Panc1 (cell line): ENCODE measurements around the gene FAM234B. TPM values are rescaled to one million over a fixed set of nuclear protein-coding genes. Genes with fewer than 3 reads are reported as not detected.

Source experiments
- ATAC-seq: fragments of 200-7000 bp; cut with Tn5 transposase; 2 replicates; pipeline ENCODE4 v1.9.1; 2020; ENCODE audit warnings: mild to moderate bottlenecking, moderate library complexity
- BruUV-seq: library from RNA; stranded (reverse); fragments of 400-500 nt; replicated peaks from 2 replicates; lab custom pipeline; 2021; lab: Mats Ljungman, UMichigan
- CTCF ChIA-PET: fragments of 300-600 bp; sonication (Branson Sonifier 250); formaldehyde crosslinking; loops from one replicate; lab custom pipeline; 2022; ENCODE audit warnings: antibody characterized with exemption; lab: Charles Lee
- POLR2A ChIA-PET: fragments of 300-600 bp; sonication (Branson Sonifier 250); formaldehyde crosslinking; loops from one replicate; lab custom pipeline; 2022; ENCODE audit warnings: antibody characterized with exemption; lab: Charles Lee
- DNase-seq: peaks from one replicate; pipeline ENCODE4 v3.0.0-alpha.2; 2010; ENCODE audit warnings: low read depth, low spot score
- H3K27ac ChIP-seq: 2 replicates; pipeline ENCODE4 v1.5.1; 2011; ENCODE audit warnings: mild to moderate bottlenecking, low read length, inconsistent platforms
- H3K27me3 ChIP-seq: fragments of 200-500 bp; sonication (Bioruptor generic); 2 replicates; pipeline ENCODE4 v1.6.0; 2014; ENCODE audit warnings: low read length, inconsistent platforms; ENCODE audit not compliant: control insufficient read depth, insufficient read depth
- H3K36me3 ChIP-seq: fragments of 200-500 bp; sonication (Bioruptor generic); 2 replicates; pipeline ENCODE4 v1.5.1; 2014; ENCODE audit warnings: inconsistent platforms, mild to moderate bottlenecking, low read length, moderate library complexity; ENCODE audit not compliant: control insufficient read depth, insufficient read depth
- H3K4me1 ChIP-seq: 2 replicates; pipeline ENCODE4 v1.5.1; 2011; ENCODE audit warnings: inconsistent platforms, mild to moderate bottlenecking, low read length, moderate library complexity; ENCODE audit not compliant: control insufficient read depth, insufficient read depth
- H3K4me3 ChIP-seq, 2 experiments: 2 replicates each; pipeline ENCODE4 v1.5.1; 2011 to 2012; ENCODE audit warnings: low read depth in 2 of 2, low read length in 2 of 2, mild to moderate bottlenecking in 2 of 2, inconsistent platforms in 1 of 2, moderate library complexity in 1 of 2
- H3K9me3 ChIP-seq: fragments of 200-500 bp; sonication (Bioruptor generic); 2 replicates; pipeline ENCODE4 v1.5.1; 2014; ENCODE audit warnings: low read depth, mild to moderate bottlenecking, inconsistent platforms, low read length, moderate library complexity; ENCODE audit not compliant: control insufficient read depth, insufficient read depth
- CTCF ChIP-seq: fragments of 450-650 bp; IDR thresholded peaks from 2 replicates; pipeline ENCODE4 v1.5.1; 2017; ENCODE audit warnings: mild to moderate bottlenecking
- POLR2AphosphoS5 ChIP-seq: IDR thresholded peaks from 2 replicates; pipeline ENCODE4 v1.6.1; 2012; ENCODE audit warnings: mild to moderate bottlenecking, low read depth, low read length, moderate library complexity
- REST ChIP-seq, 2 experiments: IDR thresholded peaks; 2 replicates each; pipeline ENCODE4 v1.6.1; 2011 to 2012; ENCODE audit warnings: low read depth in 2 of 2, control low read depth in 1 of 2, low read length in 1 of 2, mild to moderate bottlenecking in 1 of 2, moderate library complexity in 1 of 2; ENCODE audit not compliant: insufficient read depth in 1 of 2
- SIN3A ChIP-seq: IDR thresholded peaks from 2 replicates; pipeline ENCODE4 v1.6.1; 2012; ENCODE audit warnings: low read depth, mild to moderate bottlenecking, low read length, moderate library complexity, borderline replicate concordance; ENCODE audit not compliant: insufficient read depth
- TCF7L2 ChIP-seq: IDR thresholded peaks from 2 replicates; pipeline ENCODE4 v1.6.1; 2011; ENCODE audit warnings: mild to moderate bottlenecking, low read depth, low read length, inconsistent platforms
- in situ Hi-C: cut with HindIII; loops from 2 replicates; pipeline ENCODE4 v1.10.0; 2016; ENCODE audit warnings: low sequenced_read_pairs, low pct_unique_long_range_greater_than_20kb
- intact Hi-C: fragments of 100-400 bp; cut with micrococcal nuclease; formaldehyde crosslinking; loops from one replicate; pipeline ENCODE4 v1.10.0; 2022; ENCODE audit not compliant: unreplicated experiment
- total RNA-seq: library from RNA; stranded (reverse); gene quantifications from one replicate; pipeline ENCODE4 v1.2.1, GENCODE V29; 2021; ENCODE audit not compliant: unreplicated experiment

Gene FAM234B
- total RNA-seq, 1 experiment from 2014 or later = 5.4 TPM

DNA sequence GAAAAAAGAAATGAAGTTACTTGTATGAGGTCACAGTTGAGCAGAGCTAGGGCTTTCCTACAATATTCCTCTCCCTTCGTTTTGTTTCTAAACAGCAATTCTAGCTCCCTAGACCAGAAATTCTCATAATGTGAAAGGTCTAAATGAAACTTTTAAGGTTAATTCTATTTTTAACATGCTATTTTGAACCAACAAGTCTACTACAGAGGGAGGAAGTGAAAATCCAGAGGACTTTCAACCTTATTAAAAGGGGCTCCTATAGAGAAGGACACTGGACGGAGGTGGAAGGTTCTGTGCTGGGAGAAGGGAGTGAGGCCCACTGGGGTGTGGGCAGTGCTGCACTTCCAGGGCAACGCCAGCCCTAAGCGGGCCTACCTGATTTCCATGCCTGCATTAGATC, 45.9 kb downstream of the FAM234B start:
- TF ChIP-seq TCF7L2 (no peak), REST (IDR thresholded peaks at IDR 0.05; ENCODE audit: insufficient read depth in 1 of 2, low read depth in 2 of 2, low read length in 1 of 2) (no peak), POLR2AphosphoS5 (no peak), CTCF (no peak), SIN3A (no peak)
- Histone ChIP-seq H3K27me3 (no peaks in the 10 kb centered on the region), H3K4me1 (peaks cover 4% of the 10 kb centered on the region; the same call in 1 of the 2 replicates), H3K36me3 (no peaks in the 10 kb centered on the region), H3K9me3 (no peaks in the 10 kb centered on the region), H3K4me3 (no peak overlapping the region), H3K27ac (no peak overlapping the region)
- intact Hi-C loops = no loop called here
- DNase-seq (no peak), ATAC-seq (no peak)
- ChIA-PET CTCF (no interaction called here), POLR2A (no interaction called here)
- in situ Hi-C loops = no loop called here
- no TSS peak for BruUV-seq

DNA sequence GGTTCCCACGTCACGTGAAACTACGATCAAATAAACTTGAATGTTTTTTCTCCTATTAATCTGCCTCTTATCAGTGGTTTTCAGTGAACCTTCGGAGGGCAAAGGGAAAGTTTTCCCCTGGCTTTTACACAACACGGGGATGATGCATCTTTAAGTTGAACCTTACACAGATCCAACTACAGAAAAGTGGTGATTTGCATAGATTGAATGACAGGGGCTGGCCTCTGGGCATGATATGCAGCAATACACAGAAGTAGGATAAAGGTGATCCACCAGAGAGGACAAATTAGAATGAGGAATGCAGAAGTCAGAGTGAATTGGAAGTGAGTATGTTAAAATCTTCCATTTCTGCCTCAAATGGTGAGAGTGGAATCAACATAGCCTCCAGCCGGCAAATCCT, 47.7 kb downstream of the FAM234B start:
- Histone ChIP-seq H3K27me3 (no peaks in the 10 kb centered on the region), H3K4me1 (peaks cover 4% of the 10 kb centered on the region; the same call in 1 of the 2 replicates), H3K36me3 (no peaks in the 10 kb centered on the region), H3K4me3 (no peak overlapping the region), H3K27ac (no peak overlapping the region), H3K9me3 (no peaks in the 10 kb centered on the region)
- ChIA-PET POLR2A (no interaction called here), CTCF (no interaction called here)
- TF ChIP-seq POLR2AphosphoS5 = no peak
- TF ChIP-seq SIN3A = no peak
- no peak for TF ChIP-seq REST (IDR thresholded peaks at IDR 0.05; ENCODE audit: insufficient read depth in 1 of 2, low read depth in 2 of 2, low read length in 1 of 2)
- intact Hi-C loops (no loop called here), in situ Hi-C loops (no loop called here)
- DNase-seq (no peak), ATAC-seq (no peak)
- BruUV-seq = no TSS peak
